Mesodermal cell (in vitro differentiated cells): ENCODE measurements around the gene PNLIPRP2.

Source experiments
- H3K27ac ChIP-seq: 2 replicates; pipeline ENCODE4 v1.7.0; 2013; ENCODE audit warnings: mild to moderate bottlenecking, low read depth, low read length, moderate library complexity; ENCODE audit not compliant: severe bottlenecking
- H3K36me3 ChIP-seq: 2 replicates; pipeline ENCODE4 v1.7.1; 2013; ENCODE audit warnings: mild to moderate bottlenecking, low read length, moderate library complexity; ENCODE audit not compliant: control insufficient read depth, insufficient read depth
- H3K4me1 ChIP-seq: one replicate; pipeline ENCODE4 v1.7.1; 2013; ENCODE audit warnings: mild to moderate bottlenecking, low read length; ENCODE audit not compliant: insufficient read depth, control insufficient read depth, poor library complexity, severe bottlenecking
- H3K4me3 ChIP-seq: 2 replicates; pipeline ENCODE4 v1.7.0; 2013; ENCODE audit warnings: low read length, control low read depth, mild to moderate bottlenecking; ENCODE audit not compliant: insufficient read depth, poor library complexity, severe bottlenecking; ENCODE audit errors: extremely low read depth
- H3K9me3 ChIP-seq: 2 replicates; pipeline ENCODE4 v1.7.1; 2013; ENCODE audit warnings: mild to moderate bottlenecking, low read length, moderate library complexity; ENCODE audit not compliant: control insufficient read depth
- WGBS, 2 experiments: methylation state at CpG; one replicate each; pipeline ENCODE4 v1.1.5; 2013; ENCODE audit warnings: missing lambda C conversion rate in 2 of 2; ENCODE audit not compliant: insufficient coverage in 2 of 2; 5-methylcytosine and 5-hydroxymethylcytosine counted together

PNLIPRP2 gene

GRCh38 chr10:116597543-116597942, 23.2 kb upstream of the PNLIPRP2 start:
- Histone ChIP-seq H3K9me3 (no peaks in the 10 kb centered on the region), H3K27ac (no peak overlapping the region), H3K4me3 (no peak overlapping the region), H3K4me1 (no peaks in the 10 kb centered on the region), H3K36me3 (no peaks in the 10 kb centered on the region)
- 84 to 86% methylated on average over 5 of the region's 5 CpGs for WGBS, 2 experiments

- Histone ChIP-seq H3K4me3 (no peak overlapping the region), H3K9me3 (no peaks in the 10 kb centered on the region), H3K27ac (no peak overlapping the region), H3K4me1 (no peaks in the 10 kb centered on the region), H3K36me3 (no peaks in the 10 kb centered on the region)
Observed at GRCh38 chr10:116598329-116598728, 22.4 kb upstream of the PNLIPRP2 start.

GRCh38 chr10:116599991-116600390, 20.8 kb upstream of the PNLIPRP2 start:
- no peaks in the 10 kb centered on the region for H3K4me1 ChIP-seq
- no peak overlapping the region for H3K27ac ChIP-seq
- no peaks in the 10 kb centered on the region for H3K9me3 ChIP-seq
- whole genome bisulfite sequencing, 2 experiments: 35 to 52% methylated on average over 2 to 5 of the region's 5 CpGs
- no peak overlapping the region for H3K4me3 ChIP-seq
- no peaks in the 10 kb centered on the region for H3K36me3 ChIP-seq

GRCh38 chr10:116602648-116603400, 17.9 kb upstream of the PNLIPRP2 start:
- no peaks in the 10 kb centered on the region for H3K4me1 ChIP-seq
- H3K27ac ChIP-seq: no peak overlapping the region
- no peaks in the 10 kb centered on the region for H3K36me3 ChIP-seq
- WGBS, 2 experiments: 90% methylated on average over 6 to 10 of the region's 10 CpGs
- no peaks in the 10 kb centered on the region for H3K9me3 ChIP-seq
- no peak overlapping the region for H3K4me3 ChIP-seq

GRCh38 chr10:116606061-116606483, 14.7 kb upstream of the PNLIPRP2 start:
- 80 to 82% methylated on average over 2 to 6 of the region's 8 CpGs for WGBS, 2 experiments
- no peaks in the 10 kb centered on the region for H3K36me3 ChIP-seq
- no peaks in the 10 kb centered on the region for H3K4me1 ChIP-seq
- no peaks in the 10 kb centered on the region for H3K9me3 ChIP-seq
- H3K27ac ChIP-seq: no peak overlapping the region
- H3K4me3 ChIP-seq: no peak overlapping the region

GRCh38 chr10:116607336-116607735, 13.4 kb upstream of the PNLIPRP2 start:
- WGBS, 2 experiments: 81 to 84% methylated on average over 5 to 6 of the region's 6 CpGs
- no peak overlapping the region for H3K4me3 ChIP-seq
- H3K36me3 ChIP-seq: no peaks in the 10 kb centered on the region
- H3K4me1 ChIP-seq: no peaks in the 10 kb centered on the region
- no peaks in the 10 kb centered on the region for H3K9me3 ChIP-seq
- no peak overlapping the region for H3K27ac ChIP-seq

- H3K9me3 ChIP-seq: no peaks in the 10 kb centered on the region
- 33 to 48% methylated on average over 30 to 38 of the region's 41 CpGs for WGBS, 2 experiments
- H3K36me3 ChIP-seq: no peaks in the 10 kb centered on the region
- H3K27ac ChIP-seq: no peak overlapping the region
- H3K4me1 ChIP-seq: no peaks in the 10 kb centered on the region
- peak overlapping the region; percentile 37 for H3K4me3 ChIP-seq
Observed at GRCh38 chr10:116608686-116609594, 11.8 kb upstream of the PNLIPRP2 start.

GRCh38 chr10:116610443-116611152, 10.2 kb upstream of the PNLIPRP2 start:
- Histone ChIP-seq H3K27ac (no peak overlapping the region), H3K4me3 (no peak overlapping the region), H3K36me3 (no peaks in the 10 kb centered on the region), H3K9me3 (no peaks in the 10 kb centered on the region), H3K4me1 (no peaks in the 10 kb centered on the region)
- WGBS, 2 experiments: 92 to 95% methylated on average over 11 to 12 of the region's 13 CpGs

GRCh38 chr10:116611153-116611545, 9.6 kb upstream of the PNLIPRP2 start:
- 78 to 96% methylated on average over 2 to 3 of the region's 3 CpGs for WGBS, 2 experiments
- H3K9me3 ChIP-seq: no peaks in the 10 kb centered on the region
- H3K36me3 ChIP-seq: no peaks in the 10 kb centered on the region
- H3K4me1 ChIP-seq: no peaks in the 10 kb centered on the region
- H3K4me3 ChIP-seq: no peak overlapping the region
- H3K27ac ChIP-seq: no peak overlapping the region

- H3K36me3 ChIP-seq: no peaks in the 10 kb centered on the region
- 91 to 96% methylated on average over 5 to 6 of the region's 8 CpGs for WGBS, 2 experiments
- no peak overlapping the region for H3K4me3 ChIP-seq
- no peaks in the 10 kb centered on the region for H3K4me1 ChIP-seq
- H3K27ac ChIP-seq: no peak overlapping the region
- H3K9me3 ChIP-seq: no peaks in the 10 kb centered on the region
Observed at GRCh38 chr10:116612107-116612769, 8.5 kb upstream of the PNLIPRP2 start.
